ENCODE data around the gene CD200. TPM values are rescaled to one million over a fixed set of nuclear protein-coding genes. Genes with fewer than 3 reads are reported as not detected.

CD200 gene
- total RNA-seq, 1 experiment from 2014 or later: 46.8 TPM

- 0 out of 2 replicates have a peak, but pooled peaks have one; percentile 13 for TF ChIP-seq ZNF532 (CRISPR knock-in tag; IDR thresholded peaks at IDR 0.05; ENCODE audit: borderline replicate concordance)
These were observed 21.8 kb downstream of the CD200 start (continued) for GRCh38 chr3:112354642-112355306.

- TF ChIP-seq TP53 (CRISPR knock-in tag; IDR thresholded peaks at IDR 0.05): no peak
- TF ChIP-seq, protein P1, sequence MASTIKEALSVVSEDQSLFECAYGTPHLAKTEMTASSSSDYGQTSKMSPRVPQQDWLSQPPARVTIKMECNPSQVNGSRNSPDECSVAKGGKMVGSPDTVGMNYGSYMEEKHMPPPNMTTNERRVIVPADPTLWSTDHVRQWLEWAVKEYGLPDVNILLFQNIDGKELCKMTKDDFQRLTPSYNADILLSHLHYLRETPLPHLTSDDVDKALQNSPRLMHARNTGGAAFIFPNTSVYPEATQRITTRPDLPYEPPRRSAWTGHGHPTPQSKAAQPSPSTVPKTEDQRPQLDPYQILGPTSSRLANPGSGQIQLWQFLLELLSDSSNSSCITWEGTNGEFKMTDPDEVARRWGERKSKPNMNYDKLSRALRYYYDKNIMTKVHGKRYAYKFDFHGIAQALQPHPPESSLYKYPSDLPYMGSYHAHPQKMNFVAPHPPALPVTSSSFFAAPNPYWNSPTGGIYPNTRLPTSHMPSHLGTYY (CRISPR knock-in tag; IDR thresholded peaks at IDR 0.05): no peak
- TF ChIP-seq JUN (CRISPR knock-in tag; IDR thresholded peaks at IDR 0.05): no peak
- Mint-ChIP-seq H3K27ac (peak overlapping the region; percentile 96), H3K27me3 (ENCODE audit: low read depth) (no peaks in the 10 kb centered on the region), H3K4me1 (peaks cover 84% of the 10 kb centered on the region), H3K36me3 (peaks cover 43% of the 10 kb centered on the region), H3K9me3 (no peaks in the 10 kb centered on the region), H3K4me3 (peak overlapping the region; percentile 20)
- ChIA-PET CTCF (no interaction called here), POLR2A (no interaction called here)
- DNase-seq (ENCODE audit: low spot score) (no peak), ATAC-seq (no peak)
These were observed 22.3 kb downstream of the CD200 start for GRCh38 chr3:112355307-112355687.

GRCh38 chr3:112357930-112358780 is 25.2 kb downstream of the CD200 start:
- CTCF ChIA-PET: no interaction called here
- Mint-ChIP-seq H3K4me3 (no peak overlapping the region), H3K27ac (peak overlapping the region; percentile 83), H3K9me3 (no peaks in the 10 kb centered on the region), H3K27me3 (ENCODE audit: low read depth) (no peaks in the 10 kb centered on the region), H3K4me1 (peaks cover 56% of the 10 kb centered on the region), H3K36me3 (peaks cover 40% of the 10 kb centered on the region)
- ATAC-seq (no peak), DNase-seq (ENCODE audit: low spot score) (no peak)
- POLR2A ChIA-PET: no interaction called here
- TF ChIP-seq NFATC4 (CRISPR knock-in tag; IDR thresholded peaks at IDR 0.05) (no peak), ZNF532 (CRISPR knock-in tag; IDR thresholded peaks at IDR 0.05; ENCODE audit: borderline replicate concordance) (peak; percentile 32; the same call in 1 of the 2 replicates)

GRCh38 chr3:112360561-112360960 is 27.6 kb downstream of the CD200 start:
- Mint-ChIP-seq H3K27me3 (ENCODE audit: low read depth) (no peaks in the 10 kb centered on the region), H3K4me3 (no peak overlapping the region), H3K4me1 (peaks cover 53% of the 10 kb centered on the region), H3K27ac (peak overlapping the region; percentile 29), H3K36me3 (peaks cover 55% of the 10 kb centered on the region), H3K9me3 (no peaks in the 10 kb centered on the region)
- POLR2A ChIA-PET: no interaction called here
- DNase-seq (ENCODE audit: low spot score) (no peak), ATAC-seq (no peak)
- TF ChIP-seq TEAD4 (CRISPR knock-in tag; IDR thresholded peaks at IDR 0.05) (no peak), ZNF263 (CRISPR knock-in tag; IDR thresholded peaks at IDR 0.05; ENCODE audit: low read depth) (no peak), CBFB (CRISPR knock-in tag; IDR thresholded peaks at IDR 0.05; ENCODE audit: low read depth) (no peak)
- TF ChIP-seq, protein P2, sequence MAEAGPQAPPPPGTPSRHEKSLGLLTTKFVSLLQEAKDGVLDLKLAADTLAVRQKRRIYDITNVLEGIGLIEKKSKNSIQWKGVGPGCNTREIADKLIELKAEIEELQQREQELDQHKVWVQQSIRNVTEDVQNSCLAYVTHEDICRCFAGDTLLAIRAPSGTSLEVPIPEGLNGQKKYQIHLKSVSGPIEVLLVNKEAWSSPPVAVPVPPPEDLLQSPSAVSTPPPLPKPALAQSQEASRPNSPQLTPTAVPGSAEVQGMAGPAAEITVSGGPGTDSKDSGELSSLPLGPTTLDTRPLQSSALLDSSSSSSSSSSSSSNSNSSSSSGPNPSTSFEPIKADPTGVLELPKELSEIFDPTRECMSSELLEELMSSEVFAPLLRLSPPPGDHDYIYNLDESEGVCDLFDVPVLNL (CRISPR knock-in tag; IDR thresholded peaks at IDR 0.05; ENCODE audit: borderline replicate concordance, low read depth): no peak
- CTCF ChIA-PET: no interaction called here

Data from WTC11 (cell line).